Astrocyte (in vitro differentiated cells and primary cell): ENCODE data around the gene MTA2. TPM values are rescaled to one million over a fixed set of nuclear protein-coding genes. Genes with fewer than 3 reads are reported as not detected.

Experiments used
- DNase-seq: peaks from one replicate; pipeline ENCODE4 v3.0.0-alpha.2; 2010; ENCODE audit warnings: low read depth
- FAIRE-seq: peaks from 2 replicates; lab custom pipeline; 2011; peaks lifted over from hg19 to GRCh38; lab: Jason Lieb, UNC
- H2AFZ ChIP-seq: 2 replicates; pipeline ENCODE4 v1.6.0; 2012; ENCODE audit warnings: low read depth, low read length, inconsistent platforms
- H3K27ac ChIP-seq: 2 replicates; pipeline ENCODE4 v1.5.1; 2011; ENCODE audit warnings: low read depth, low read length, inconsistent platforms
- H3K27me3 ChIP-seq: 2 replicates; pipeline ENCODE4 v1.6.0; 2011; ENCODE audit warnings: low read length, inconsistent platforms; ENCODE audit not compliant: insufficient read depth
- H3K36me3 ChIP-seq: 2 replicates; pipeline ENCODE4 v1.5.1; 2011; ENCODE audit warnings: low read length, inconsistent platforms; ENCODE audit not compliant: insufficient read depth
- H3K4me1 ChIP-seq: 2 replicates; pipeline ENCODE4 v1.5.1; 2011; ENCODE audit warnings: low read length, inconsistent platforms; ENCODE audit not compliant: insufficient read depth
- H3K4me2 ChIP-seq: 2 replicates; pipeline ENCODE4 v1.6.0; 2012; ENCODE audit warnings: low read length, inconsistent platforms
- H3K4me3 ChIP-seq: 2 replicates; pipeline ENCODE4 v1.5.1; 2011; ENCODE audit warnings: low read depth, mild to moderate bottlenecking, low read length, inconsistent platforms; ENCODE audit not compliant: insufficient read depth
- H3K79me2 ChIP-seq: 2 replicates; pipeline ENCODE4 v1.6.0; 2012; ENCODE audit warnings: mild to moderate bottlenecking, low read length, inconsistent platforms; ENCODE audit not compliant: insufficient read depth
- H3K9ac ChIP-seq: 2 replicates; pipeline ENCODE4 v1.6.0; 2012; ENCODE audit warnings: mild to moderate bottlenecking, low read length, inconsistent platforms
- H3K9me3 ChIP-seq: 2 replicates; pipeline ENCODE4 v1.5.1; 2012; ENCODE audit warnings: low read depth, mild to moderate bottlenecking, low read length, inconsistent platforms; ENCODE audit not compliant: insufficient read depth
- H4K20me1 ChIP-seq: 2 replicates; pipeline ENCODE4 v1.6.0; 2012; ENCODE audit warnings: low read length, inconsistent platforms; ENCODE audit not compliant: insufficient read depth
- H3K27ac Mint-ChIP-seq: one replicate; pipeline ENCODE4 v1.8.0; 2021; ENCODE audit warnings: mild to moderate bottlenecking, mixed read lengths; ENCODE audit not compliant: unreplicated experiment
- H3K27me3 Mint-ChIP-seq: one replicate; pipeline ENCODE4 v1.8.0; 2021; ENCODE audit warnings: low read depth, mixed read lengths; ENCODE audit not compliant: unreplicated experiment
- H3K36me3 Mint-ChIP-seq: one replicate; pipeline ENCODE4 v1.8.0; 2021; ENCODE audit warnings: low read depth, mixed read lengths; ENCODE audit not compliant: unreplicated experiment
- H3K4me1 Mint-ChIP-seq: one replicate; pipeline ENCODE4 v1.8.0; 2021; ENCODE audit warnings: low read depth, mixed read lengths; ENCODE audit not compliant: unreplicated experiment
- H3K4me3 Mint-ChIP-seq: one replicate; pipeline ENCODE4 v1.8.0; 2021; ENCODE audit warnings: mild to moderate bottlenecking, moderate library complexity, mixed read lengths; ENCODE audit not compliant: unreplicated experiment
- H3K9me3 Mint-ChIP-seq: one replicate; pipeline ENCODE4 v1.8.0; 2021; ENCODE audit warnings: mild to moderate bottlenecking, mixed read lengths; ENCODE audit not compliant: unreplicated experiment
- CTCF ChIP-seq: IDR thresholded peaks from 2 replicates; pipeline ENCODE4 v1.5.1; 2011; ENCODE audit warnings: low read depth, mild to moderate bottlenecking, inconsistent platforms, low read length, moderate library complexity; ENCODE audit not compliant: insufficient read depth
- EZH2 ChIP-seq: IDR thresholded peaks from 2 replicates; pipeline ENCODE4 v1.6.1; 2012; ENCODE audit warnings: mild to moderate bottlenecking, low read length, inconsistent platforms; ENCODE audit not compliant: insufficient read depth
- total RNA-seq: library from RNA; stranded (reverse); gene quantifications from 2 replicates; pipeline ENCODE4 v1.2.1, GENCODE V29; 2021

The MTA2 gene
- total RNA-seq, 1 donor from 2014 or later: 136 TPM

- Histone ChIP-seq H3K4me3 (peak overlapping the region; percentile 94), H3K27me3 (no peaks in the 10 kb centered on the region), H3K9ac (peak overlapping the region; percentile 98), H2AFZ (no peak overlapping the region), H4K20me1 (peaks cover 64% of the 10 kb centered on the region), H3K27ac (no peak overlapping the region), H3K4me2 (peak overlapping the region; percentile 89), H3K9me3 (no peaks in the 10 kb centered on the region), H3K79me2 (peaks cover 63% of the 10 kb centered on the region), H3K36me3 (peaks cover 35% of the 10 kb centered on the region), H3K4me1 (peaks cover 26% of the 10 kb centered on the region)
- Mint-ChIP-seq H3K36me3 (peaks cover 56% of the 10 kb centered on the region), H3K4me3 (peak overlapping the region; percentile 99), H3K27me3 (peaks cover 6% of the 10 kb centered on the region), H3K27ac (peak overlapping the region; percentile 75), H3K4me1 (peaks cover 20% of the 10 kb centered on the region), H3K9me3 (no peaks in the 10 kb centered on the region)
- peak; percentile 97 for DNase-seq
- no peak for TF ChIP-seq EZH2
- no peak for TF ChIP-seq CTCF
- FAIRE-seq: peak; percentile 43
Observed at GRCh38 chr11:62599069-62599696, 2.5 kb downstream of the MTA2 start.

GRCh38 chr11:62595124-62595523 is 6.5 kb downstream of the MTA2 start:
- H4K20me1 ChIP-seq: peaks cover 65% of the 10 kb centered on the region
- H3K27ac ChIP-seq: no peak overlapping the region
- no peak overlapping the region for H3K4me3 ChIP-seq
- H2AFZ ChIP-seq: no peak overlapping the region
- H3K4me1 Mint-ChIP-seq: peaks cover 23% of the 10 kb centered on the region
- peaks cover 25% of the 10 kb centered on the region for H3K4me1 ChIP-seq
- no peak overlapping the region for H3K4me2 ChIP-seq
- H3K27me3 ChIP-seq: no peaks in the 10 kb centered on the region
- H3K9me3 Mint-ChIP-seq: no peaks in the 10 kb centered on the region
- TF ChIP-seq EZH2: no peak
- TF ChIP-seq CTCF: no peak
- no peak overlapping the region for H3K4me3 Mint-ChIP-seq
- no peak for DNase-seq
- peaks cover 45% of the 10 kb centered on the region for H3K36me3 ChIP-seq
- H3K27ac Mint-ChIP-seq: peak overlapping the region; percentile 55
- peaks cover 59% of the 10 kb centered on the region for H3K79me2 ChIP-seq
- no peaks in the 10 kb centered on the region for H3K9me3 ChIP-seq
- no peaks in the 10 kb centered on the region for H3K27me3 Mint-ChIP-seq
- no peak overlapping the region for H3K9ac ChIP-seq
- FAIRE-seq: no peak
- peaks cover 45% of the 10 kb centered on the region for H3K36me3 Mint-ChIP-seq

GRCh38 chr11:62593434-62594044 is 8.1 kb downstream of the MTA2 start:
- Histone ChIP-seq H3K4me1 (peaks cover 10% of the 10 kb centered on the region), H2AFZ (no peak overlapping the region), H3K4me2 (no peak overlapping the region), H3K36me3 (peaks cover 41% of the 10 kb centered on the region), H4K20me1 (peaks cover 52% of the 10 kb centered on the region), H3K27ac (no peak overlapping the region), H3K9me3 (no peaks in the 10 kb centered on the region), H3K9ac (no peak overlapping the region), H3K79me2 (peaks cover 50% of the 10 kb centered on the region), H3K27me3 (no peaks in the 10 kb centered on the region), H3K4me3 (no peak overlapping the region)
- no peaks in the 10 kb centered on the region for H3K27me3 Mint-ChIP-seq
- FAIRE-seq (no peak), DNase-seq (peak; percentile 53)
- H3K4me3 Mint-ChIP-seq: no peak overlapping the region
- H3K36me3 Mint-ChIP-seq: peaks cover 39% of the 10 kb centered on the region
- no peaks in the 10 kb centered on the region for H3K9me3 Mint-ChIP-seq
- H3K4me1 Mint-ChIP-seq: peaks cover 12% of the 10 kb centered on the region
- no peak overlapping the region for H3K27ac Mint-ChIP-seq
- TF ChIP-seq EZH2 (no peak), CTCF (peak; percentile 51)
